ENCODE results near the gene DSCAML1.

The DSCAML1 gene

DNA sequence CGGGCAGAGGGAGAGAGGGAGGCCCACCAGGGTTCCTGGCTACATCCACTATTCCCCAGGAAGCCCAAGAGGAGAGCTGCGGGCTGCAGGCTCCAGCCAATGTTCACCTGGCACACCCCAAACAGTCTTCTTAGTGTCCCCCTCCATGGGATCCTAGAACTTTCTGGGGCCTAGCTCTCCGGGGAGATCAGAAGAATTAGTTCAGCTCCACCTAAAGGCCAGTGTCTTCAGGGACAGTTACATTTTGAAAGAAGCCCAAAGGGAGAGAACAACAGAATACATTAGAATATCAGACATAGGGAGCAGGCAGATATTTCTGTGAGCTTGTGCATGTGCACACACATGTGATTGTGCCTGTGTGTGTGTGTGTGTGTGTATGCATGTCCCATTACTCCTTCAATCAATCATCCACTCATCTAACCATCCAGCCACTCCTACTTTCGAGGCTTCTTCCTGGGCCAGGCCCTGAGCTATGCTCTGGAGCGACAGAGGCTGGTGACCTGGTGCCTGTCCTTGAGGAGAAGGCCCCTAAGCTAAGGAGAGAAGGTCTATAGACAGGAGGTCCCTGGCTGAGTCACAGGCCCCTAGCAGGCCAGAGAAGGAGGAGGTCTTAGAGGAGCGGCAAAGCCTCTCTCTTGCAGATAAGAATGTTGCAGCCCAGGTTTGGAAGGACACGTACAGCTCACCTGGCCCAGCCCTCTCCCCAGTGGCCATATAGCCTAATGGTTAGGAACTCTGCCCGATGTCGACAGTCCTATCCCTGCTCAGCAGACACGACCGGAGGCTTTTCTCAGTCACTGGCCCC is 165.5 kb downstream of the DSCAML1 start:
- no peak for DNase-seq

DNA sequence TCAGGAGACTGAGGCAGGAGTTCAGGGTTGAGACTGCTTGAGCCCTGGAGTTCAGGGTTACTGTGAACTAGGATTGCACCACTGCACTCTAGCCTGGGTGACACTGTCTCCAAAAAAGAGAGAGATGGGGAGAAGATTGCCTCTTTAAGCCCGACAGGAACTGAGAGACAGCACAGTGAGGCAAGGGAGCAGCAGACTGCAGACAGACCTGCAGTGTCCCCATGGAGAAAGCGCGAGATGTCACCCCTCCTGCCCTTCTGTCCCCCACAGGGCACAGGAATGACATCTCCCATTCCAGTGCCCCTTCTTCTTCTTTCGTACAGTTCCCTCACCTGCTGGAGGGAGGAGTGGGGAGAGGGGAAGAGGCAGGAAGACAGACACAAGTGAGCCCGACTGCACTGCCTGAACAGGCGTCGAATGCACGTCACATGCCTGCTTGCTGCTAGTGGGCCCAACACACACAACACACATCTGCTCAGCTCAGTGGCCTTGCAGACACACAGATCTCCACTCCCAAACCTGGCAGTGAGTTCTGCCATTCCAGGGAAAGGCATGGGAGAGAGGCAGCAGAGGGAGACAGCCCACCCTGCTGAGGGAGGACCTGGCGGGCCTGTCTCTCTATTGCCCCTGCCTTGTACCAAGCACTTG is 167.0 kb downstream of the DSCAML1 start:
- DNase-seq: no peak

DNA sequence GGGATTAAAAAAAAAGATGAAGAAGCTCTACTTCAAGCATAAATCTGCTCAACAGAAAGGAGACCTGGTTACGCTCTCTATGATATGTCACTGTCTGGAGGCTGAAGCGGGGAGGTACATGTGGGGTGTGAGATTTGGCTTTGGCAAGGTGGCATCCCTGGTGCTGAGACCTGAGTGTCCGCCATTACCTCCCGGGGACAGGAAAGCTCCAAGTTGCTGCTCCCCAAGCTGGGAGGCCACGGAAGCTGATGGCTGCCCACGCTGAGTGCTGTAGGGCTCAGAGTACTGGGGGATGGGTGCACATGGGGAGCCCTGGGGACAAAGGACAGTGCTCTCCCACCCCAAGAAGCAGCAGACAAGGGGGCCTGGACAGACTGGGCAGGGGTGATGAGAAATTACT is 167.9 kb downstream of the DSCAML1 start:
- no peak for DNase-seq

DNA sequence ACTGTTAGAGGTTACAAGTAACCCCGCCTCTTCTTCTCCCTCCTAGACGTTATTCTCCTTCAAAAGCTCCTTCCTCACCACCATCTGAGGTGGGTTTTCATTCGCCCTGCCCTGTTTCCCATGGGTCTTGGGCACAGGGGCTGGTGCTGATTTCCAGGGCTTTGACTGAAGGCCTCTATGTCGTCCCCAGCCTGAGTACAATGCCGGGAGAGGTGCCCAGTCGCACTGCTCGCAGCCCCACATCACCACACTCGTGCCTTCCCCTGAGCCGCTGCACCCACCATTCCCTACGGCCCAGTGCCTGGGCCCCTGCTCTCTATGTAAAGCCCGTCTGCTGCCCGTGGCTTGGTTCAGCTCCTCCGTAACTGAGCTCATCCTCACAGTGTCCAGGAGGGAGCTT is 169.8 kb downstream of the DSCAML1 start:
- DNase-seq: no peak

DNA sequence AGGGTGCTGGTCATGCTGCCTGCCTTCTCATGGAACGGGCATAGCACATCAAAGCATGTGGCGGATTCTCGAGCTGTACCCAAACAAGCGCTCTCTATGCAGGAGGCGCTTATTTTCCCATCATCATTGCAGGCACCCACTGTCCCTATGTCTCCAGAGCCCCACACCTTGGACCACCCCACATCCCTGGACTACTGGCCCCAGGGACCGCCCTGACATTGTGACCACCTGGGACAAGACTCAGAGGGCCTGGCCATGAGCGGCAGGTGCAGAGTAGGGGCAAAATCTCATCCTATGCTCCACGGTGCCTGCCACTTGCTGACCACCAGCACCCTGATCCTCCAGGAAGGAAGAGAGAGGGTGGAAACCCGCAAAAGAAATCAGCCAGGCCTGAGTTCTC is 170.4 kb downstream of the DSCAML1 start:
- DNase-seq: no peak

DNA sequence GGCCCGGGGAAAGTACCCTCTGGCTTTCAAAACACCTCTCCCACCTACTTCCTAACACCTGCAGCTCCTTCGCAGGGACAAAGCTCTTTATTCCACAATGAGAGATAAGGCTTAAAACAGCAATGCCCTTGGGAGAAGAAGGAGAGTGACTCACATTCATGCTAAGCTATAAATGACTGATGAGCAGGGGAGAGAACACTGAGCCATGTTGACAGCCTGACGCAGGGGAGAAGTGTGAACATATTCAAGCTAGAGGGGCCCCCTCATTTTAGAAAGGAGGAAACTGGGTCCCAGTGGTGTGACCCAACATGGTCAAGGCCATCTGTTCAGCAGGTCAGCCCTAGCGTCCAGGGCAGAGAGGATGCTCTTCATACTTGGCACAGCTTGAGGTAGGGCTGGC is 171.8 kb downstream of the DSCAML1 start:
- no peak for DNase-seq

DNA sequence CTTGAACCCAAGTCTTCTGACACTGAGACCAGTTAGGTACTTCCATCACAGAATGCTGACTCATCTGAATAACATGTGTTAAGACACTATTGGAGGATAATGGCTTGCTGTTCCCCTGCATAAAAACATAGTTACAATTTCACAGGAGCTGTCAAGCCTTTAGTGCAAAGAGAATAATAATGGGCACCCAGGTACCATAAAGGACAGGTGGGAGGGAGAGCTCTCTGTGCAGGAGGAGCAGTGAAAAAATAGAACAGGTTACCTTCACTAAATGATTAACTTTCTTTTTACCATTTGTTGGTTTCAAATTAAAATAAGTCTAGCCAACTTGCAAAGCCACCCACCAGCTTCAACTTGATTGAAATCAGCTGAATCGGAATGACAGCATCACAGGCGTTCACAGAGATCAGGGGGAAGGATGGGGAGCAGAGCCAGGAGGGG is 173.2 kb downstream of the DSCAML1 start:
- DNase-seq: no peak

DNA sequence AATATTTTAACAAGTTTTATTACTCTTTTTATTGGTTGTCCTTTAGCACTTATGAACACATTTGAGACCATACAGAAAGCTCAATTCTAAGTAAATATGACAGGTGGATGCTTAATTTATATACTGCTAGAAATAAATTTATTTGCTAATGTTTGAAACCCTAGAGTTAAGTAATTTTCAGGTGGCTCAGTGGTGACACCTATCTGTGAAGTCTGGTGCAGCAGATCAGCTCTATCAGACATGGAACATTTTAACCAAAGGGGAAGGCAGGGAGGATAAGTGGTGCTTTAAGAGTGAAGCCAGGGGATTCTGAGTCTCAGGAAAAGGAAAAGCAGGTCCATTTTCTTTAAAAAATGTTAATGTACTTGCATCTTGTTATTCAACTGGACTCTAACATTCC is 175.8 kb downstream of the DSCAML1 start:
- no peak for DNase-seq

DNA sequence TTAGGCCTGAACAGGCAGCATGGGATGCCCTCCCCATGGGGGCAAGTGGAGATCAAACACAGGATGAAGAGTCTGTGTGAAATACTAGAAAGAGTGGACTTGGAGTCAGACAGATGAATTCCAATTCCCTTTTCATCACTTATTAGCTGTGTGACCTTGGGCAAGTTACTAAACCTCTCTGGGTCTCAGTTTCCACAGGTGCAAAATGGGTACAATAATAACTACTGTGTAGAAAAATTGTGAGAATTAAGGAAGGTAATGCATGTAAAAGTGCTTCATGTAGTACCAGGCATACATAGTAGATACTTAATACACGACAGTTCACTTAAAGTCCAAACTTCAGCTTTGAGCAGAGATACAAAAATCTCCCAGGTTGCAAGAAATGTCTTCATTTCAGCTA is 176.4 kb downstream of the DSCAML1 start:
- no peak for DNase-seq

DNA sequence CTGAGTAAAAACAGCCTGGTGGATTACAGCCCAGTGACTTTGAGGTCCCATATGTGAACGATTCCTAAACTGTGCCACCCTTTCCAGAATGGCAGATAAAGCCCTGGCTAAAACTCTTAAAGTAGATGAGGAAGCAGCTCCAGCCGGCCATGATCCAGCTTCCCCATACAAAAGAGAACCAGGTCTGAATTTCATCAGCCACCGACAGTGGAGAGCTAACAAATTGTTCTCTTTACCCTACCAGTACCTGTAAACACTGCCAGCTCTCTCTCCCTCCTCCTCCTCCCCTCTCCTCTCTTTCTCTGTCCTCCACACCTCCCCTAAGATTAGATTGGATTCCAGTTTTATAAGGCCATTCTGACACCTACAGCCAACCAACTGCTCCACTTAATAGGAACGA is 176.9 kb downstream of the DSCAML1 start:
- no peak for DNase-seq

DNA sequence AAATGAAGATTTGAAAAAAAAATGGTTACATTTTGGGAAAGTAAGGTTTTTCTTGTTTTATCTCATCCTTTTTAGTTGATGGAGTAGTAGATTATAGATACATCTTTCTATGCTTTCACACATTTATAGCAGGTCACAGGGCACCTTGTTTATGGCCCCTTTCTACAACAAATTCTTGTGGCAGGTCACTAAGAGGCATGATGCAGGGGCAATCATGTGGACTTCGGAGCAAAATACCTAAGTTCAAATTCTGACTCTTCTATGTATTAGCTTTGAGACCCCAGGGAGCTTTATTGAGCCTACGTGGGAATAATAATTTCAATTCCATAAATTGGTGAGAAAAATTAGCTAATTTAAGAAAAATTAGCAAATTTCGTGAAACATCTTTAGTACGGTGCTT is 177.4 kb downstream of the DSCAML1 start:
- DNase-seq: no peak

DNA sequence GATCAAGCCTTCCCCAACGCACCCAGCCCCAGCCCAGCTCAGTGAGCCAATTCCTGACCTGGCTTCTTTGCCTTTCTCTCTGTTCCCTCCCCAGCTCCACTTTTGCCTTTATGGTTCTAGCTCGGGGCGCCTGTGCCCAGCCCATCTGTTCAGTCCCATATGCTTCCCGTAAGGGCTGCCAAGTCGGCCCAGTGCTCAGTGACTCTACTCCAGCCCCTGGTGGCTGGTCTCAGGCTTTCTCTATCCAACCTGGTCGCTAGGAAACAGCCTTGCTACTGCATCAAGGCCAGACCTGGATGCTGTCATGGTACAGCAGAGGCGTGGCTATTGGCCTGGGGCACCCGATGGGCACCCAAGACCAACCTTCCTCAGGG is 178.0 kb downstream of the DSCAML1 start:
- no peak for DNase-seq

DNA sequence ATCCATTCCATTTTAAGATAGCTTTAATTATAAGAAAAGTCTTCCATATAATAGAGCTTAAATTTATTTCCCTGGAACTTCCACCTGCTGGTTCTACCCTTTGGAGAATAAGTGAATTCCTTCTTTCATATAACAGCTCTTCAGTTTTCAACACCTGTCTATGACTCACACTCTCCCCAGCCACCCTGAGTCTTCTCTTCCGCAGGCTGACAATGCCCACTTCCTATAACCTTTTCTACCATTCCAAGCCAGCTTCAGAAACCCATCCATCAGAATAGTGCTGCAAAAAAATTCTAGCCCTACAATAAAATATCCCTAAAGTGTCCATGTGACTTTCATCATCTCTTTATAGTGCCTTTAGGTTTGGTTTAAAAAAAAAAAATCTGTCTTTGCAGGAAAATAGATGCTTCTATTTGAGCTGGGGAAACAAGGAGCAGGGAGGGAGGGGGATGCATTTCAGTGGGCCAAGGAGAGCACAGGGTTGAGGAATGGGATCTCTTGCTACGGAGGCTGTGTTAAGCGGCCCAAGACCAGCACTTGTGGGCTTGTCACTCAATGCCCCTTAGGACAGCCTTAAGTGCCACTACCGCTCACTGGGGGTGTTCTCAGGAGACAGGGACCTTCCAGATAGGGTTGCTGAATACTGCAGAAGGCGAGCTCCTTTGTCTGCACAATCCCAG is 178.6 kb downstream of the DSCAML1 start:
- DNase-seq: no peak

DNA sequence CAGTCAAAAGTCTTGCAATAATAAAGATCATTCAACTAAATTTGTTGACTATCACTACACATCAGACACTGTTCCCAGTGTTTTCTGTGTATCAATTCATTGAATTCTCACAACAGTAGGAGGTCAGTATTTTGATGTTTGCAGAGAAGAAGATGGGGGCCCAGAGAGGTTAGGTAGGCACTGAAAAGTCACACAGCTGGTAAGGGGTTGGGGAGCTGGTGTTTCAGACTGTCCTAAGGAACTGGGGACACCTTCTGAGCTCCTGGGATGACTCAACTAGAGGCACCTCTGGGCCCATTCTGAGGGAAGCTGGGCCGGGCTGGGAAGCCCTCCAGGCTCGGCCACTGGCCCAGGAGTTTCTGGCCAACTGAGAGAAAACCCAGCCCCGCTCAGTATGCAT is 180.0 kb downstream of the DSCAML1 start:
- no peak for DNase-seq

DNA sequence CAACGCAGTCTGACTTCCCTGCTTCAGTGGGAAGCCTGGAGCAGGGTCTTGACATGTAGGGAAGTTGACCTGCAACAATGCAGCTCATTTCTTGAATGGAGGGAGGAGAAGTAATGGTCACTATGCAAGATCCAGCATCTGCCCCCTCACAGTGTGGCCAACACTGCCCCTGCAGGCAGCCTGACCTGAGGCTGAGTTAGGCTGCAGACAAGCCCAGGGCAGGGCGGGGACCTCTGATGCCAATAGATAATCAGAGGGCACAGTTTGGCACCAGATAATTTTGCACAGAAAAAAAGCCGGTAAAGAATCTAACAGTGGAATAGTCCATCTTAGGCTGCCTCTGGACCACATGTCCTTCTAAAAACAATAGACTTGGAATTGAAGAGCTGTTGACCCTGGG is 182.3 kb downstream of the DSCAML1 start:
- no peak for DNase-seq

DNA sequence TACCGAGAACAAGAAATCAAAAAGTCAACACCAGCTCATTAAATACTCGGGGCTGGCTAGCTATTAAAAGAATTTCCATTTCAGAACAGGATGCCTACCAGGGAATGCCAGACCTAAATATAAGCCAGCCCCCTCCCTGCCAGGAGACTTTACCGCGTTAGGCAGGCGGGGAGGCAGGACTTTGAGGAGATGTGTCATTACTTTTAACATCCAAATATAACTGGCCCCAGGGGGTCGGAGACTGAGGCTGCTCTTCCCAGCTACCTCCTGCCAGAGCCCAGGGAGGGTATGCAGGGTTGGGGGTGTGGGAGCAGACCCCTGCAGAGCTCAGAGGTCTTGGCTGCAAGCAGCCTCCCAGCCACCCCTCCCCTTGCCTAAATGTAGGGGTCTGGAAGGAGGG is 183.5 kb downstream of the DSCAML1 start:
- DNase-seq: no peak

DNA sequence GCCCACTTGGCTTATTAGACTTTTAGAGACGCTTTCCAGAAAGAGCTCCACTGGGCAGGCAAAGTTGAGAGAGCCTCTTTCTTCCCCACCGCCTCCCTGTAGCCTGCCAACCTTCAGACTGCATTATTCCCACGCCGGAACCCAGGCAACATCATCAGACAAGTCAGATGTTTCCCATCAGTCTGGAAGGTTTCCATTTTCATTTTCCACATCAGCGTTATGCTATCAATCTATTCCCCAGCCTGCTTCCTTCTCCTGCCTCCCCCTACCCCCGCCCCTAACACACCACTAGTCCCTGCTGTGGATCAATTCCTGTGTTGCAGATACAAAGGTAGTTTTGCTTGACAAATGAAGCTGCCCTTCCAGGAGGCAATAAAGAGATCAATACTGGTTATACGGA is 184.8 kb downstream of the DSCAML1 start:
- DNase-seq: no peak

DNA sequence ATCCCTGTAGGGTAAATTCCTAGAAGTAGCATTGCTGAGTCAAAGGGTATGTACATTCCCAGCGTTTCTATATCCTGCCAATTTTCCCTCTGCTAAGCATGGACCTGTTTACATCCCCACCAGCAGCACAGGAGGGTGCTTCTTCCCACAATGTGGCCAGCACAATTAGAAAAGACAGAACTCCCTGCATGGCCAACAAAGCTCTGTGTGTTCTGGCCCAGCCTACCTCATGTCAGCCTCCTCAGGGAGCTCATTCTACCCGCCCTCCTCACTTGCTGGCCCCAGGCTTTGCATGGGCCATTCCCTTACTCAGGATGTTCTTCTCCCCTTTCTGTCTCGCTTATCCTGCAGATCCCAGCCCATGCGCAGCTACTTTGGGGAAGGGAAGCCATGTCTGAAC is 186.1 kb downstream of the DSCAML1 start:
- DNase-seq: no peak

DNA sequence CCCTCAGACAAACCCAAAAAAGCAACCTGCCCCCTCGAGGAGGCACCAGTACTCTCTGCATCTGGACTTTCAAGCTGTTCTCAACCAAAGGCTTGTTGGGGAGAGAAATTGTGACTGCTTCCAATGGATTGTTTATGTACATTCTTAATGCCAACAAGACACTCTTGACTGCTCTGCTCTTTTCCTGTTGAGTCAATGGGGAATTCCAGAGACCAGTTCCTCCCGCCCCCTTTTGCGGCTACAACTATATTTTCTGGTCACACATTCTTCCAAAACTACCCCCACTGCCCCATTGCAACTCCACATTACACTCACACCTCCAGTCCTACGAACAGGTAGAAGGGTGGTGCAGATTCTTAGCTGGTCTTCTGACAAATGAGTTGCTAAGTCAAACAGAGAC is 187.0 kb downstream of the DSCAML1 start:
- DNase-seq: peak; percentile 26

DNA sequence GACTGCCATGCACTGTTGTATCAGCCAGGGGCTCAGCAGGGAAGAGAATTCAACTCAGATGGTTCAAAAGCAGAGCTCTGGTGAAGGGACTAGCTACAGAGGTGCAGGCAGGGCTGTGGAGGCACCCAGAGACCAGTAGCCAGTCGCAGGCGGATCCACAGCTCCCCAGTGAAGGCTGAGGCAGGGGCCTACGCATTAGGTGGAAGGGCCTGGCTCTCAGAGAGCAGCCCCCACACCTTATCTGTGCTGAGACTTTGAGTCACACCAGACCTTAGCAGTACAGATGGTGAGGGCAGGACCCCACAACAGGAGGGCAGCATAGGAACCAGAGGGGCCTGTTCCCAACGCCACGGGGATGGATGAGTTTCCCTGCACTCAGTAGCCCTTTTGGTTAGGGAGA is 189.6 kb downstream of the DSCAML1 start:
- no peak for DNase-seq

DNA sequence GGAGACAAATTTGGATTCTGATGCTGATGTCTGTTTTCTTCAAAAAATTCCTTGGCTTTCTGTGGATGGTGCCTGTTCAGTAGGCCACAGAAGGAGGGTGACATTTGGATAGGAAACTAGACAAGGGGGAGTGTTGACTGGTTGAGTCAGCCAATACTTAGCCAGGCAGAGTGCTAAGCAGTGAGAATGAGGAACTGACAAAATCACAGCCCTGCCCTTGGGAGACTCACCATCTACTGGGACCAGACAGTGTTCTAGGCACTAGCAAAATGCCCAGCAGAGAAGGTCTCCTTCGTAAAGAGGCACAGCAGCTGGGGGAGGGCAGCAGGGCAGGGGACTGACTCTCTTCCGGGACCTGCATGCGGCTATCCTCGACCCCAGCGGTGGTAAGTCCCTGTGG is 190.2 kb downstream of the DSCAML1 start:
- DNase-seq: no peak

DNA sequence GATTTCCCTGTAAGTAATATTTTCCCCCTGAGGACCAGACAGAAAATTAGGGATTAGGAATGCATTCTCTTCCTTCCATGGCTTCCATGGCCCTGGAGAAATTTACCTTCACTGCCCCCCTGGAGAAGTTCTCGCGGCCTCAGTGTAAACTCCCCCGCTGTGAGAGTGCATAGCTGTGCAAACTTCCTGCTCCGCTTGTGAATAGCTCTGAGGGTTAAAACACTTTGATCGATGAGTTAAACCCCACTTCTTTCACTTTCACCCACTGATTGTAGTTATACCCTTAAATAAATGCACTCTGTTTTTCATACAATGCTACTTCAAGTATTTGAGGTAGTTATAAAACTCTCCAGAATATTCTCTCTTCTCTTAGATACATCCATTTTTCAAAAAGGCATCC is 190.8 kb downstream of the DSCAML1 start:
- DNase-seq: no peak

DNA sequence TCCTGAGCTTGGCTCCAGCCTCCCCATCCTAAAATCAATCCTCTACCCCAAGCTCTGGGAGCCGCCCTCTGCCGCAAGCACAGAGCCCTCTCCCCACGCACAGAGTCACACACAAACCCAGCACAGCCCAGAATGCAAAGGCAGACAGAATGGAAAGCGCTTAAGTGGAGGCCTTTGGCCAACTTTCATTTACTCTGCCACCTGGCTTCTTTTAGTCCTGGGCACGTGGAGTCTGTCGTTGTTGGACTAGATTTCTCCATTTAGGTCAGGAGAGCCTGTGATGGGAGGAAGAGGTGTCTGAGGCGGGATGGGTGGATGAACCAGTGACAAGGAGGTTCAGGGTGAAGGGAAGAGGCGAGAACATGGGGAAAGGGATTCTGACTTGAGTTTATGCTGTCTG is 191.7 kb downstream of the DSCAML1 start:
- no peak for DNase-seq

DNA sequence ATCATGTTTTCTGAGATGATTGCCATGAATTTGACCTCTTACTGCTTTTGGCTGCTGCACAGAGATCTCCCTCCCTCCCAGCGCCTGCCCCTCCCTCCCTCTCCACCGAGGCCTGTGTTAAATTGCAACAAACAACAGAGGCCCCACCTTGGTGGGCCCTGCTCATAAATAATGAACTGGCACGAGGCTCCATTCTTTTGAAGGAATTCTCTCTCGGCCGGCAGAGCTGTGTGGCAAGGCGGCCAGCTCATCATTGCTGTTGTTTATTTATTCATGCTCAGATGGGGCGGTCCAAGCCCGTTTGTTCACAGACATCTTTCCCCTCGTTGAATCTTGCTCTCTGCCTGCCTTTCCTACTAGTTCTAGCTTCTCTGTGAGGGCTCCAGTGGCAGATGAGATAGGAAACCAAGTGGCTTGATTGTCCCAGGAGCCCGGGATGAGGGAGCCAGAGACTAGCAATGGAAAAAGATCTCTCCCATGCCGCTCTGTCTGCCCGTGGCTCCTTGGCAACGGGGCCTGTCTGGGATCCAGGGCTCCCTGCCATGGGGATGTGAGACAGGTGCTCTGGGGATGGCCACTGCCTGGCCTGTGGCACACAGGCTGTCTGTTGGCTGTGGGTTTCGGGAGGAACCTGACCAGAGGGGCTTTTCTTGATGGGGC is 192.6 kb downstream of the DSCAML1 start:
- DNase-seq: no peak

Data from fibroblast of skin of right biceps (primary cell).